K562 (cell line): ENCODE results near the gene SERPIND1. TPM values are rescaled to one million over a fixed set of nuclear protein-coding genes. Genes with fewer than 3 reads are reported as not detected.

Experiments
- DIDO1 ChIP-seq: fragments of 450-650 bp; IDR thresholded peaks from 2 replicates; pipeline ENCODE4 v1.6.1; 2016; ENCODE audit warnings: low read depth, missing biosample characterization, missing genetic modification characterization
- FOXA3 ChIP-seq, 2 experiments: fragments of 450-650 bp in 1 of 2; sonication (generic) in 1 of 2; formaldehyde crosslinking; IDR thresholded peaks in 1 of 2; conservative IDR thresholded peaks in 1 of 2; 2 replicates each; pipeline versions ENCODE4 v1.4.0 to v1.8.0; 2020 to 2022; ENCODE audit warnings: mild to moderate bottlenecking in 2 of 2, missing genetic modification reagents in 1 of 2
- JUNB ChIP-seq: fragments of 450-650 bp; formaldehyde crosslinking; conservative IDR thresholded peaks from 2 replicates; pipeline ENCODE4 v1.4.0; 2020; ENCODE audit warnings: mild to moderate bottlenecking
- NFE2 ChIP-seq: IDR thresholded peaks from 2 replicates; pipeline ENCODE4 v1.6.1; 2014; ENCODE audit warnings: antibody characterized with exemption, low read depth
- SETDB1 ChIP-seq: IDR thresholded peaks from one replicate; pipeline ENCODE4 v1.6.1; 2012; ENCODE audit warnings: low read length, control low read depth, inconsistent platforms
- ZC3H8 ChIP-seq: fragments of 450-650 bp; IDR thresholded peaks from 2 replicates; pipeline ENCODE4 v1.6.1; 2017
- ZFP36 ChIP-seq: fragments of 150-350 bp; IDR thresholded peaks from 2 replicates; pipeline ENCODE4 v1.6.1; 2018; ENCODE audit warnings: low read length, low read depth; ENCODE audit not compliant: partially characterized antibody
- ZNF239 ChIP-seq: fragments of 250-450 bp; sonication (Bioruptor Pico); IDR thresholded peaks from 2 replicates; pipeline ENCODE4 v1.4.0; 2020; ENCODE audit warnings: mild to moderate bottlenecking
- ZNF77 ChIP-seq: fragments of 250-450 bp; sonication (Bioruptor Pico); IDR thresholded peaks from 2 replicates; pipeline ENCODE4 v1.5.0; 2020
- polyA plus RNA-seq, 8 experiments: library from polyadenylated mRNA; depleted of rRNA in 4 of 8; stranded (reverse) in 5 of 8; unstranded in 3 of 8; fragments of >200 nt; fragmentation: Nextera tagmentation in 2 of 8; fragmentation: Illumina TruSeq in 1 of 8; extraction: Ambion mirVana in 2 of 8; extraction: Trizol in 1 of 8; gene quantifications; 2 replicates each; pipeline versions ENCODE4 v1.2.1 to v1.2.3, GENCODE V29; 2011 to 2014; ENCODE audit warnings: inconsistent platforms in 1 of 8, missing spikeins in 1 of 8
- total RNA-seq, 7 experiments: library from RNA; depleted of rRNA in 6 of 7; stranded (reverse); fragments of >200 nt in 6 of 7; fragmentation: Illumina TruSeq in 2 of 7; extraction: Trizol in 2 of 7; gene quantifications; 2 replicates each; pipeline versions ENCODE4 v1.2.1 to v1.2.3, GENCODE V29; 2011 to 2021; ENCODE audit warnings: low replicate concordance in 1 of 7
- TF ChIP-seq, protein P1 (sequence below): sonication (generic); formaldehyde crosslinking; IDR thresholded peaks from 2 replicates; pipeline ENCODE4 v1.8.0; 2022; ENCODE audit warnings: mild to moderate bottlenecking, missing genetic modification reagents
- TF ChIP-seq, protein P2 (sequence below): fragments of 250-450 bp; sonication (Bioruptor Pico); IDR thresholded peaks from 2 replicates; pipeline ENCODE4 v1.6.1; 2021; ENCODE audit warnings: mild to moderate bottlenecking
- TF ChIP-seq, protein P3 (sequence below), 2 experiments: fragments of 250-450 bp in 1 of 2; fragments of 450-650 bp in 1 of 2; sonication (Bioruptor Pico) in 1 of 2; IDR thresholded peaks; 2 replicates each; pipeline versions ENCODE4 v1.6.1 to v1.8.0; 2016 to 2021; ENCODE audit warnings: mild to moderate bottlenecking in 2 of 2, moderate library complexity in 2 of 2, missing compliant biosample characterization in 1 of 2, missing genetic modification characterization in 1 of 2
- TF ChIP-seq, protein P4 (sequence below): fragments of 450-650 bp; IDR thresholded peaks from one replicate; pipeline ENCODE4 v1.6.1; 2018; ENCODE audit warnings: mild to moderate bottlenecking, moderate library complexity; ENCODE audit not compliant: partially characterized antibody
- TF ChIP-seq, protein P5 (sequence below): sonication (generic); formaldehyde crosslinking; IDR thresholded peaks from 2 replicates; pipeline ENCODE4 v1.8.1; 2023; ENCODE audit warnings: missing genetic modification reagents, mild to moderate bottlenecking, borderline replicate concordance

SERPIND1 gene
- total and polyA plus RNA-seq, 9 of the 15 experiments (the other 6 are each of a cell fraction or from before 2014, with no cell fraction given): 0.04 to 0.11 (median 0.09) TPM; not detected in 6

DNA sequence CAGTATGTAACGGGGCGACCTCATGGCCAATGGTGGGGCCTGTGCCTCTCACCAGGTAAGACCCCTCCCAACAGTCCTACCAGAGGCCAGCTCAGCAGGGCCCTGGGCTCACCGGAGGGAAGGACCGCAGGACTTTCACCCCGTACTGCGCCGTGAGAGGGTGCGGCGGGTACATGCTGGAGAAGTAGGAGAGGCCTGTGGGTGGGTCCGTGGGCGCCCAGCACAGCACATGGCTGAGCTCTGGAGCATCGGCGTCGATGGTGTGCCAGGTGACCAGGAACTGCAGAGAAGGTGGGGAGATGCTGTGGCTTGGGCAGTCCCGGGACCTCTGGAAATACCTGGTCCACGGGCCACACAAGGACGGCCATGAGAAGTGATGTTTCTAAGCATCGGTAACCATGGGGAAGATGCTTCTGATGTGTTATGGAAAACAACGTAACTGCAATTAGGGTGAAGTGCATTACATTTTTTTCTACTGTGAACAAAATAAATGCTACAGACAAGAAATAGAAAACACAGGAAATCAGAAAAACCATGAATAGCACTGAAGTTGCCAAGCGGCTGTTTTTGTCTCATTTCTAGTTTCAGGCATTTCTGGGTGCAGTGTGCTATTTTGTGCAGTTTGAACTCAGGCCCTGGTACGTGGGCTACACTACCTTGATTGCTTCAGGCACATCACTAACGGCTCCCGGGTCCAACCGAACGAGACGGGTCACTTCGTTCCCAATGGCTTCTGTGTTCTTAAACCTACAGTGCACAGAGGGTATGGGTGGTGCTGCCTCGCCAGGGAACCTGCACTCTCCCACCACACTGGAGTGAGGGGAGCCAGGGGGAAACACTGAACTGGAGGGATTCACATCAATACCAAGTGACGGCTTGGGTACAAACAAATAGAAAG, 46.5 kb upstream of the SERPIND1 start (continued):
- TF ChIP-seq, protein P1, sequence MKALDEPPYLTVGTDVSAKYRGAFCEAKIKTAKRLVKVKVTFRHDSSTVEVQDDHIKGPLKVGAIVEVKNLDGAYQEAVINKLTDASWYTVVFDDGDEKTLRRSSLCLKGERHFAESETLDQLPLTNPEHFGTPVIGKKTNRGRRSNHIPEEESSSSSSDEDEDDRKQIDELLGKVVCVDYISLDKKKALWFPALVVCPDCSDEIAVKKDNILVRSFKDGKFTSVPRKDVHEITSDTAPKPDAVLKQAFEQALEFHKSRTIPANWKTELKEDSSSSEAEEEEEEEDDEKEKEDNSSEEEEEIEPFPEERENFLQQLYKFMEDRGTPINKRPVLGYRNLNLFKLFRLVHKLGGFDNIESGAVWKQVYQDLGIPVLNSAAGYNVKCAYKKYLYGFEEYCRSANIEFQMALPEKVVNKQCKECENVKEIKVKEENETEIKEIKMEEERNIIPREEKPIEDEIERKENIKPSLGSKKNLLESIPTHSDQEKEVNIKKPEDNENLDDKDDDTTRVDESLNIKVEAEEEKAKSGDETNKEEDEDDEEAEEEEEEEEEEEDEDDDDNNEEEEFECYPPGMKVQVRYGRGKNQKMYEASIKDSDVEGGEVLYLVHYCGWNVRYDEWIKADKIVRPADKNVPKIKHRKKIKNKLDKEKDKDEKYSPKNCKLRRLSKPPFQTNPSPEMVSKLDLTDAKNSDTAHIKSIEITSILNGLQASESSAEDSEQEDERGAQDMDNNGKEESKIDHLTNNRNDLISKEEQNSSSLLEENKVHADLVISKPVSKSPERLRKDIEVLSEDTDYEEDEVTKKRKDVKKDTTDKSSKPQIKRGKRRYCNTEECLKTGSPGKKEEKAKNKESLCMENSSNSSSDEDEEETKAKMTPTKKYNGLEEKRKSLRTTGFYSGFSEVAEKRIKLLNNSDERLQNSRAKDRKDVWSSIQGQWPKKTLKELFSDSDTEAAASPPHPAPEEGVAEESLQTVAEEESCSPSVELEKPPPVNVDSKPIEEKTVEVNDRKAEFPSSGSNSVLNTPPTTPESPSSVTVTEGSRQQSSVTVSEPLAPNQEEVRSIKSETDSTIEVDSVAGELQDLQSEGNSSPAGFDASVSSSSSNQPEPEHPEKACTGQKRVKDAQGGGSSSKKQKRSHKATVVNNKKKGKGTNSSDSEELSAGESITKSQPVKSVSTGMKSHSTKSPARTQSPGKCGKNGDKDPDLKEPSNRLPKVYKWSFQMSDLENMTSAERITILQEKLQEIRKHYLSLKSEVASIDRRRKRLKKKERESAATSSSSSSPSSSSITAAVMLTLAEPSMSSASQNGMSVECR (CRISPR knock-in tag): no peak; the same call in 1 of the 2 replicates
- no peak for TF ChIP-seq ZNF77 (CRISPR knock-in tag)
- TF ChIP-seq, protein P2, sequence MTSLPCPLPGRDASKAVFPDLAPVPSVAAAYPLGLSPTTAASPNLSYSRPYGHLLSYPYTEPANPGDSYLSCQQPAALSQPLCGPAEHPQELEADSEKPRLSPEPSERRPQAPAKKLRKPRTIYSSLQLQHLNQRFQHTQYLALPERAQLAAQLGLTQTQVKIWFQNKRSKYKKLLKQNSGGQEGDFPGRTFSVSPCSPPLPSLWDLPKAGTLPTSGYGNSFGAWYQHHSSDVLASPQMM: no peak
- no peak for TF ChIP-seq NFE2
- TF ChIP-seq SETDB1: no peak
- TF ChIP-seq ZFP36: no peak
- TF ChIP-seq, protein P3, sequence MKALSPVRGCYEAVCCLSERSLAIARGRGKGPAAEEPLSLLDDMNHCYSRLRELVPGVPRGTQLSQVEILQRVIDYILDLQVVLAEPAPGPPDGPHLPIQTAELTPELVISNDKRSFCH (CRISPR knock-in tag; IDR thresholded peaks at IDR 0.05): no peak
- TF ChIP-seq, protein P3 (tag; IDR thresholded peaks at IDR 0.05): no peak
- TF ChIP-seq DIDO1: no peak
- TF ChIP-seq, protein P4, sequence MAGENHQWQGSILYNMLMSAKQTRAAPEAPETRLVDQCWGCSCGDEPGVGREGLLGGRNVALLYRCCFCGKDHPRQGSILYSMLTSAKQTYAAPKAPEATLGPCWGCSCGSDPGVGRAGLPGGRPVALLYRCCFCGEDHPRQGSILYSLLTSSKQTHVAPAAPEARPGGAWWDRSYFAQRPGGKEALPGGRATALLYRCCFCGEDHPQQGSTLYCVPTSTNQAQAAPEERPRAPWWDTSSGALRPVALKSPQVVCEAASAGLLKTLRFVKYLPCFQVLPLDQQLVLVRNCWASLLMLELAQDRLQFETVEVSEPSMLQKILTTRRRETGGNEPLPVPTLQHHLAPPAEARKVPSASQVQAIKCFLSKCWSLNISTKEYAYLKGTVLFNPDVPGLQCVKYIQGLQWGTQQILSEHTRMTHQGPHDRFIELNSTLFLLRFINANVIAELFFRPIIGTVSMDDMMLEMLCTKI: no peak
- 0 out of 4 replicates have a peak, but pooled peaks of 1 of the 2 experiments have one; percentile 25 for TF ChIP-seq FOXA3 (CRISPR knock-in tag; conservative IDR thresholded peaks at IDR 0.05 in 1 of 2, IDR thresholded peaks at IDR 0.05 in 1 of 2)
- TF ChIP-seq ZC3H8: no peak
- TF ChIP-seq JUNB (CRISPR knock-in tag): no peak
- TF ChIP-seq, protein P5, sequence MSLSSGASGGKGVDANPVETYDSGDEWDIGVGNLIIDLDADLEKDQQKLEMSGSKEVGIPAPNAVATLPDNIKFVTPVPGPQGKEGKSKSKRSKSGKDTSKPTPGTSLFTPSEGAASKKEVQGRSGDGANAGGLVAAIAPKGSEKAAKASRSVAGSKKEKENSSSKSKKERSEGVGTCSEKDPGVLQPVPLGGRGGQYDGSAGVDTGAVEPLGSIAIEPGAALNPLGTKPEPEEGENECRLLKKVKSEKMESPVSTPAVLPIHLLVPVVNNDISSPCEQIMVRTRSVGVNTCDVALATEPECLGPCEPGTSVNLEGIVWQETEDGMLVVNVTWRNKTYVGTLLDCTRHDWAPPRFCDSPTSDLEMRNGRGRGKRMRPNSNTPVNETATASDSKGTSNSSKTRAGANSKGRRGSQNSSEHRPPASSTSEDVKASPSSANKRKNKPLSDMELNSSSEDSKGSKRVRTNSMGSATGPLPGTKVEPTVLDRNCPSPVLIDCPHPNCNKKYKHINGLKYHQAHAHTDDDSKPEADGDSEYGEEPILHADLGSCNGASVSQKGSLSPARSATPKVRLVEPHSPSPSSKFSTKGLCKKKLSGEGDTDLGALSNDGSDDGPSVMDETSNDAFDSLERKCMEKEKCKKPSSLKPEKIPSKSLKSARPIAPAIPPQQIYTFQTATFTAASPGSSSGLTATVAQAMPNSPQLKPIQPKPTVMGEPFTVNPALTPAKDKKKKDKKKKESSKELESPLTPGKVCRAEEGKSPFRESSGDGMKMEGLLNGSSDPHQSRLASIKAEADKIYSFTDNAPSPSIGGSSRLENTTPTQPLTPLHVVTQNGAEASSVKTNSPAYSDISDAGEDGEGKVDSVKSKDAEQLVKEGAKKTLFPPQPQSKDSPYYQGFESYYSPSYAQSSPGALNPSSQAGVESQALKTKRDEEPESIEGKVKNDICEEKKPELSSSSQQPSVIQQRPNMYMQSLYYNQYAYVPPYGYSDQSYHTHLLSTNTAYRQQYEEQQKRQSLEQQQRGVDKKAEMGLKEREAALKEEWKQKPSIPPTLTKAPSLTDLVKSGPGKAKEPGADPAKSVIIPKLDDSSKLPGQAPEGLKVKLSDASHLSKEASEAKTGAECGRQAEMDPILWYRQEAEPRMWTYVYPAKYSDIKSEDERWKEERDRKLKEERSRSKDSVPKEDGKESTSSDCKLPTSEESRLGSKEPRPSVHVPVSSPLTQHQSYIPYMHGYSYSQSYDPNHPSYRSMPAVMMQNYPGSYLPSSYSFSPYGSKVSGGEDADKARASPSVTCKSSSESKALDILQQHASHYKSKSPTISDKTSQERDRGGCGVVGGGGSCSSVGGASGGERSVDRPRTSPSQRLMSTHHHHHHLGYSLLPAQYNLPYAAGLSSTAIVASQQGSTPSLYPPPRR (CRISPR knock-in tag): no peak
- no peak for TF ChIP-seq ZNF239
